Spleen (tissue), 7 donors: Measurements from ENCODE around the gene FNDC5.

Experiments
- CTCF ChIP-seq, 11 experiments: fragments of 200-600 bp in 7 of 11; fragments of 450-650 bp in 4 of 11; sonication (generic) in 4 of 11; IDR thresholded peaks in 8 of 11; conservative IDR thresholded peaks in 3 of 11; 1 replicate in 7 of 11; 2 replicates in 4 of 11; pipeline versions ENCODE4 v1.4.0 to v1.8.0; 2016 to 2021; ENCODE audit warnings: antibody characterized with exemption in 11 of 11, inconsistent platforms in 4 of 11, mild to moderate bottlenecking in 1 of 11
- POLR2A ChIP-seq, 3 donors: fragments of 450-650 bp; IDR thresholded peaks; one replicate each; pipeline ENCODE4 v1.5.1; 2017; ENCODE audit warnings: antibody characterized with exemption in 3 of 3, mild to moderate bottlenecking in 1 of 3
- donor health status: DM: no; HTN: no; CAD: no; lungs with moderate emphysema.
- donor health status: DM: no; HTN: no; CAD: no.
- donor health status: DM: no; HTN: no; CAD: no.

- TF ChIP-seq CTCF (IDR thresholded peaks at IDR 0.05 in 8 of 11, conservative IDR thresholded peaks at IDR 0.05 in 3 of 11) (no peak), POLR2A (IDR thresholded peaks at IDR 0.05) (no peak)
Observed at GRCh38 chr1:32894681-32895080, 24.0 kb upstream of the FNDC5 start.
